Measurements from ENCODE around the gene PLXNA4.

GRCh38 chr7:132541656-132542055, 34.6 kb downstream of the PLXNA4 start:
- TF ChIP-seq EZH2 (IDR thresholded peaks at IDR 0.05; ENCODE audit: insufficient read depth, poor library complexity, severe bottlenecking) (no peak), EZH2phosphoT487 (IDR thresholded peaks at IDR 0.05; ENCODE audit: insufficient read depth, low read depth) (no peak)

All from GM23248 (cell line).